Endodermal cell (in vitro differentiated cells): ENCODE results near the gene IL1RAPL2. TPM values are rescaled to one million over a fixed set of nuclear protein-coding genes. Genes with fewer than 3 reads are reported as not detected.

Source experiments
- DNase-seq: peaks from one replicate; pipeline ENCODE4 v3.0.0-alpha.2; 2017
- H3K27ac ChIP-seq: 2 replicates; pipeline ENCODE4 v1.5.1; 2013; ENCODE audit warnings: mild to moderate bottlenecking, low read depth, low read length, moderate library complexity
- H3K27me3 ChIP-seq: 2 replicates; pipeline ENCODE4 v1.6.1; 2013; ENCODE audit warnings: mild to moderate bottlenecking, low read length, moderate library complexity; ENCODE audit not compliant: insufficient read depth, control insufficient read depth, poor library complexity, severe bottlenecking
- H3K36me3 ChIP-seq: 2 replicates; pipeline ENCODE4 v1.7.0; 2013; ENCODE audit warnings: mild to moderate bottlenecking, low read length, moderate library complexity; ENCODE audit not compliant: control insufficient read depth, insufficient read depth
- H3K4me1 ChIP-seq: one replicate; pipeline ENCODE4 v1.7.0; 2013; ENCODE audit warnings: low read length; ENCODE audit not compliant: control insufficient read depth, insufficient read depth
- H3K4me3 ChIP-seq: 2 replicates; pipeline ENCODE4 v1.5.1; 2013; ENCODE audit warnings: mild to moderate bottlenecking, low read length, moderate library complexity
- H3K9ac ChIP-seq: 2 replicates; pipeline ENCODE4 v1.6.1; 2013; ENCODE audit warnings: mild to moderate bottlenecking, low read length, moderate library complexity; ENCODE audit not compliant: poor library complexity, severe bottlenecking; ENCODE audit errors: extremely low read depth
- H3K9me3 ChIP-seq: 2 replicates; pipeline ENCODE4 v1.6.1; 2013; ENCODE audit warnings: mild to moderate bottlenecking, low read length, moderate library complexity; ENCODE audit not compliant: control insufficient read depth
- H3K27ac Mint-ChIP-seq: 2 replicates; pipeline ENCODE4 v1.8.0; 2020; ENCODE audit warnings: mixed read lengths
- H3K27me3 Mint-ChIP-seq: 2 replicates; pipeline ENCODE4 v1.8.0; 2021; ENCODE audit warnings: mild to moderate bottlenecking, mixed read lengths; ENCODE audit not compliant: insufficient read depth
- H3K36me3 Mint-ChIP-seq: 2 replicates; pipeline ENCODE4 v1.8.0; 2020; ENCODE audit warnings: low read depth, mixed read lengths
- H3K4me1 Mint-ChIP-seq: 2 replicates; pipeline ENCODE4 v1.8.0; 2020; ENCODE audit warnings: mixed read lengths
- H3K4me3 Mint-ChIP-seq: 2 replicates; pipeline ENCODE4 v1.8.0; 2020; ENCODE audit warnings: mild to moderate bottlenecking, moderate library complexity, mixed read lengths
- H3K9me3 Mint-ChIP-seq: 2 replicates; pipeline ENCODE4 v1.8.0; 2020; ENCODE audit warnings: mild to moderate bottlenecking, mixed read lengths
- CTCF ChIP-seq: fragments of 200-600 bp; sonication (generic); conservative IDR thresholded peaks from 2 replicates; pipeline ENCODE4 v1.5.0; 2021; ENCODE audit warnings: antibody characterized with exemption, mild to moderate bottlenecking
- WGBS, 2 experiments: methylation state at CpG; one replicate each; pipeline versions ENCODE4 v1.1.5 to v1.1.7; 2013; ENCODE audit warnings: missing lambda C conversion rate in 2 of 2, mixed read lengths in 1 of 2; ENCODE audit not compliant: insufficient coverage in 1 of 2, insufficient read length in 1 of 2; 5-methylcytosine and 5-hydroxymethylcytosine counted together
- total RNA-seq, 2 donors: library from RNA; stranded (reverse); fragmentation: NEBNext Ultra II Directional in 1 of 2; extraction: Animal tissue kit (Norgen Biotek cat#: 25700) in 1 of 2; gene quantifications; 2 replicates in 1 of 2; 3 replicates in 1 of 2; pipeline ENCODE4 v1.2.1, GENCODE V29; 2021

The IL1RAPL2 gene
- total RNA-seq, 2 donors from 2014 or later, result 0.13 TPM; not detected in 1

DNA sequence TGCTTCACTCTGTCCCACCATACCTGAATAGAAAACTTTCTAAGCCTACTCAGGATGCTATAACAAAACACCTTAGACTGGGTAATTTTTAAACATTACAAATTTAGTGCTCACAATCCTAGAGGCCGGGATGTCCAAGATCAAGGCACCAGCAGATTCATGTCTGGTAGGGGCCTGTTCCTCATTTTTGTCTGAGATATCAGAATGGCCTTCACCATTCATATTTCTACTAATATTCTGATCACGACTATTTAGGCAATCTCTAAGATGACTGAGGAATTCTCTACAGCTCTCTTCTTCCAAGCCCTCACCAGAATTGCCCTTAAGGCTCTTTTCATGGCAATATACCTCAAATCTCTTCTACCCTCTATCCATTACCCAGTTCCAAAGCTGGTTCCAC lies 1178.9 kb downstream of the IL1RAPL2 start:
- no peak overlapping the region for H3K4me3 ChIP-seq
- no peak for DNase-seq
- no peaks in the 10 kb centered on the region for H3K27me3 ChIP-seq
- 83% methylated on average over 2 of the region's 2 CpGs; no CpG with 5 or more reads in 1 of the 2 experiments for WGBS, 2 experiments
- Mint-ChIP-seq H3K4me3 (no peak overlapping the region), H3K4me1 (no peaks in the 10 kb centered on the region), H3K9me3 (peaks cover 26% of the 10 kb centered on the region), H3K27ac (no peak overlapping the region), H3K27me3 (no peaks in the 10 kb centered on the region), H3K36me3 (no peaks in the 10 kb centered on the region)
- H3K9ac ChIP-seq, result no peak overlapping the region
- H3K9me3 ChIP-seq, result no peaks in the 10 kb centered on the region
- no peaks in the 10 kb centered on the region for H3K4me1 ChIP-seq
- H3K36me3 ChIP-seq, result no peaks in the 10 kb centered on the region
- H3K27ac ChIP-seq, result no peak overlapping the region
- no peak for TF ChIP-seq CTCF

GRCh38 chrX:105745863-105746262 lies 1179.9 kb downstream of the IL1RAPL2 start:
- WGBS, 2 experiments, result 80 to 96% methylated on average over 2 of the region's 2 CpGs
- H3K4me3 Mint-ChIP-seq, result no peak overlapping the region
- H3K9me3 Mint-ChIP-seq, result peaks cover 23% of the 10 kb centered on the region
- no peaks in the 10 kb centered on the region for H3K27me3 Mint-ChIP-seq
- no peaks in the 10 kb centered on the region for H3K36me3 Mint-ChIP-seq
- H3K27me3 ChIP-seq, result no peaks in the 10 kb centered on the region
- peak; percentile 40 for DNase-seq
- no peak overlapping the region for H3K27ac Mint-ChIP-seq
- H3K36me3 ChIP-seq, result no peaks in the 10 kb centered on the region
- H3K9ac ChIP-seq, result no peak overlapping the region
- TF ChIP-seq CTCF, result no peak
- H3K4me1 ChIP-seq, result no peaks in the 10 kb centered on the region
- H3K4me1 Mint-ChIP-seq, result no peaks in the 10 kb centered on the region
- no peak overlapping the region for H3K4me3 ChIP-seq
- H3K9me3 ChIP-seq, result no peaks in the 10 kb centered on the region
- H3K27ac ChIP-seq, result no peak overlapping the region

DNA sequence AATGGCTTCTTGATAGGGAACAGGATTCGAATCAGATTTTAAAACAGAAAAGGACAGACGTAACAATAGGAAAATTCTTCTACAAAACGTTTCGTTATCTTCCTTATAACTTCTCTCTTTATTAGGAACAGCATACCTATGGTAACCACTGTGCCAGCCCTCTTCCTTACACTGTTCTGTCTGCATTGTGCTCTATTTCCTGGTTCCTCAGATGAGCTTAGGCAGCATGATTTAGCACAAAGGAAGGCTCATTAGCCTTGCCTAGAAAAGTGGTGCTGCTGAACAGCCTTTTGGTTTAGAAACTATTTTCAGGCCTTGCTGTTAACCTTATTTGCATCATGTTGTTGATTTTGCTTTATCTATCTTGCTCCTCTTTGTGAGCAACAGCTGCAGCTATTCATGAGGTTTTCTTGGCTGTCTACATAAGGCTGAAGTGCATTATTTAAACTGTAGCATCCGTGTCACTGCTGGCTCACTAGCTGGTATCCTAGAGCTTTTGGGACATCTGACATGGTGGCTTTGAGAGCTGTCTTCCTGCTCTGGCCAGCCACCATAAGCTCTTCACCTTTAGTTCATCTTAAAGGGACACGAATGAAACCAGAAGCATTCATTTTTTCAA lies 1186.4 kb downstream of the IL1RAPL2 start:
- TF ChIP-seq CTCF, result no peak
- Mint-ChIP-seq H3K4me3 (no peak overlapping the region), H3K36me3 (no peaks in the 10 kb centered on the region), H3K4me1 (no peaks in the 10 kb centered on the region), H3K27ac (no peak overlapping the region), H3K9me3 (peaks cover 34% of the 10 kb centered on the region), H3K27me3 (no peaks in the 10 kb centered on the region)
- no peaks in the 10 kb centered on the region for H3K36me3 ChIP-seq
- no peaks in the 10 kb centered on the region for H3K27me3 ChIP-seq
- no peak overlapping the region for H3K4me3 ChIP-seq
- H3K27ac ChIP-seq, result no peak overlapping the region
- no peaks in the 10 kb centered on the region for H3K4me1 ChIP-seq
- no peak overlapping the region for H3K9ac ChIP-seq
- no peaks in the 10 kb centered on the region for H3K9me3 ChIP-seq
- 76 to 81% methylated on average over 4 to 6 of the region's 6 CpGs for WGBS, 2 experiments
- DNase-seq, result no peak
